HL-60 (cell line): ENCODE measurements around the gene SERPINA1.

ENCODE experiments used
- DNase-seq, 2 experiments: peaks; one replicate each; pipeline ENCODE4 v3.0.0-alpha.2; 2010 to 2020; ENCODE audit warnings: low read depth in 1 of 2, low spot score in 1 of 2
- H3K27ac ChIP-seq: fragments of 250-450 bp; sonication (Bioruptor Pico); replicated peaks from 2 replicates; pipeline ENCODE4 v1.5.1; 2020; ENCODE audit warnings: mild to moderate bottlenecking, moderate library complexity
- H3K27me3 ChIP-seq: fragments of 250-450 bp; sonication (Bioruptor Pico); 2 replicates; pipeline ENCODE4 v1.5.1; 2021; ENCODE audit warnings: mild to moderate bottlenecking, moderate library complexity; ENCODE audit not compliant: insufficient read depth, poor library complexity, severe bottlenecking
- H3K4me3 ChIP-seq: replicated peaks from 2 replicates; pipeline ENCODE4 v1.5.1; 2011; ENCODE audit warnings: mild to moderate bottlenecking, control low read depth, low read length; ENCODE audit not compliant: insufficient read depth
- CTCF ChIP-seq: IDR thresholded peaks from one replicate; pipeline ENCODE4 v1.5.1; 2011; ENCODE audit warnings: low read length, control low read depth, inconsistent platforms; ENCODE audit not compliant: insufficient read depth
- GABPA ChIP-seq: IDR thresholded peaks from 2 replicates; pipeline ENCODE4 v1.6.1; 2012; ENCODE audit warnings: low read depth
- POLR2AphosphoS5 ChIP-seq: IDR thresholded peaks from 2 replicates; pipeline ENCODE4 v1.6.1; 2012; ENCODE audit warnings: low read depth
- REST ChIP-seq: IDR thresholded peaks from 2 replicates; pipeline ENCODE4 v1.6.1; 2012; ENCODE audit warnings: low read depth; ENCODE audit not compliant: insufficient replicate concordance
- SPI1 ChIP-seq: IDR thresholded peaks from 2 replicates; pipeline ENCODE4 v1.6.1; 2012; ENCODE audit warnings: low read depth, mild to moderate bottlenecking, borderline replicate concordance

SERPINA1 gene

GRCh38 chr14:94345344-94346064, 42.9 kb downstream of the SERPINA1 start:
- no peak overlapping the region for H3K27ac ChIP-seq
- H3K4me3 ChIP-seq, result no peak overlapping the region
- TF ChIP-seq POLR2AphosphoS5, result no peak
- H3K27me3 ChIP-seq, result no peaks in the 10 kb centered on the region
- peak in 1 of 2 experiments; percentile 34 for DNase-seq

GRCh38 chr14:94344389-94344788, 44.0 kb downstream of the SERPINA1 start:
- DNase-seq, result no peak
- no peak for TF ChIP-seq CTCF
- TF ChIP-seq GABPA, result no peak
- no peak for TF ChIP-seq POLR2AphosphoS5
- no peak for TF ChIP-seq REST
- no peak for TF ChIP-seq SPI1
- no peak overlapping the region for H3K27ac ChIP-seq
- H3K27me3 ChIP-seq, result no peaks in the 10 kb centered on the region
- no peak overlapping the region for H3K4me3 ChIP-seq

- Histone ChIP-seq H3K4me3 (no peak overlapping the region), H3K27me3 (no peaks in the 10 kb centered on the region), H3K27ac (no peak overlapping the region)
- DNase-seq, result peak; percentile 17 to 35
- TF ChIP-seq SPI1, result no peak
- no peak for TF ChIP-seq REST
- TF ChIP-seq POLR2AphosphoS5, result no peak
- TF ChIP-seq GABPA, result no peak
- no peak for TF ChIP-seq CTCF
Observed at GRCh38 chr14:94343238-94344005, 45.0 kb downstream of the SERPINA1 start.

- TF ChIP-seq GABPA (no peak), POLR2AphosphoS5 (no peak)
- Histone ChIP-seq H3K4me3 (no peak overlapping the region), H3K27me3 (no peaks in the 10 kb centered on the region), H3K27ac (no peak overlapping the region)
- DNase-seq, result peak in 1 of 2 experiments; percentile 38
Observed at GRCh38 chr14:94342334-94342934, 46.0 kb downstream of the SERPINA1 start.
